ENCODE data around the gene SMIM10.
"Not testable (repeated sequence)": the region's sequence is repeated elsewhere in the genome, so short reads cannot be mapped to it uniquely, and the experiment has no call there.

Gene SMIM10

GRCh38 chrX:135010921-135011320, 20.1 kb downstream of the SMIM10 start:
- no peak for DNase-seq (ENCODE audit: low read depth in 2 of 2)

GRCh38 chrX:135015523-135016245, 24.9 kb downstream of the SMIM10 start:
- DNase-seq (ENCODE audit: low read depth in 2 of 2), result no peak

- DNase-seq (ENCODE audit: low read depth in 2 of 2), result not testable (repeated sequence)
Observed at GRCh38 chrX:135019890-135020289, 29.1 kb downstream of the SMIM10 start.

DNA sequence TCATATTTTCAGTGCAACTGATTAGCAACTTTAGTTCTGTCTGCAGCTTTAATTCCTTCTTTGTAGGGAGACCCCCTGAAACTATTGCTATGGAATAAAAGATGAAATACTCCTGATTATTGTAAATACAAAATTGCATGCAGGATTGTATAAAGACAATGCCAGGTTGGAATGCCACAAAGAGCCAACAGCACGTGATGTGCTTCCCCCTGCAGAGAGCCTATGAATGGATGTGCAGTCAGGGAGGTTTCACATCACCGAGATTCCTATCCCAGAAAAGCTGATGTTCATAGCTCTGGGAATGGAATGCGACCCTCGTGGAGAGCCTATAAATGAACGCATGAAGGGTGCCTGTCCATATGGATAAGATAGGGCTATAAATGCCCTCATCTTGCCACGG, 33.0 kb downstream of the SMIM10 start:
- not testable (repeated sequence) for DNase-seq (ENCODE audit: low read depth in 2 of 2)

- no peak for DNase-seq (ENCODE audit: low read depth in 2 of 2)
Observed at GRCh38 chrX:135024526-135024925, 33.7 kb downstream of the SMIM10 start.

- not testable (repeated sequence) for DNase-seq (ENCODE audit: low read depth in 2 of 2)
Observed at GRCh38 chrX:135030207-135030963, 39.6 kb downstream of the SMIM10 start.

DNA sequence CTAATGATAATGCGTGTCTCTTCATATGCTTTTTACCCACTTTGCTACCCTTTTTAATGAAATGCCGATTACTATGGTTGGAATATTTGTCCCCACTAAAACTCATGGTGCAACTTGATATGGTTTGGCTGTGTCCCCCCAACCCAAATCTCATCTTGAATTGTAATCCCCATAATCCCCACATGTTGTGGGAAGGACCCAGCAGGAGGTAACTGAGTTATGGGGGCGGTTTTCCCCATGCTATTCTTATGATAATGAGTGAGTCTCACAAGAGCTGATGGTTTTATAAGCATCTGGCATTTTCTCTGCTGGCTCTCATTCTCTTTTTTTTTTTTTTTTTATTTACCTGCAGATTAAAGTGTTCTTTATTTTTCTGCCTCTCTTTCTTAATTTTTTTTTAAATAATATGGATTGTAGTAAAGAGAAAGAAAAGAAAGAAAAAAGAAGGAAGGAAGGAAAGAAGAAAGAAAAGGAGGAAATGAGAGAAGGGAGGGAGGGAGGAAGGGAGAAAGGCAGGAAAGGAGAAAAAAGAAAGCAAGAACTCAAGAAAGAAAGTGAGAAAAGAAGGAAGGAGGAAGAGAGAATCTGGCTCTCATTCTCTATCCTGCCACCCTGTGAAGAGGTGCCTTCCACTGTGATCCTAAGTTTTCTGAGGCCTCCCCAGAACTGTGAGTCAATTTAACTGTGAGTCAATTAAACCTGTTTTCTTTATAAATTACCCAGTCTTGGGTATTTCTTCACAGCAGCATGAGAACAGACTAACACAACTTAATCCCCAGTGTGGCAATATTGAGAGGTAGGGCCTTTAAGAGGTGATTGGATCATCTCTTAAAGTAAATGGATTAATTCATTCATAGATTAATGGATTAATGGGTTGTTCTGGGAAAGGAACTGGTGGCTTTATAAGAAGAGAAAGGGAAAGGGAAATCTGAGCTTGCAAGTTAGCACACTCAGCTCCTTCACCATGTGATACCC, 50.6 kb downstream of the SMIM10 start:
- DNase-seq (ENCODE audit: low read depth in 2 of 2), result not testable (repeated sequence)
